PC-9 (cell line): ENCODE data around the gene MTERF2. TPM values are rescaled to one million over a fixed set of nuclear protein-coding genes. Genes with fewer than 3 reads are reported as not detected.

Source experiments
- Bru-seq: library from RNA; stranded (reverse); fragments of 400-500 nt; gene quantifications from one replicate; lab custom pipeline; 2021; lab: Mats Ljungman, UMichigan
- BruChase-seq, 2 experiments: library from RNA; stranded (reverse); fragments of 400-500 nt; gene quantifications; one replicate each; lab custom pipeline; 2021; lab: Mats Ljungman, UMichigan
- BruUV-seq: library from RNA; stranded (reverse); fragments of 400-500 nt; replicated peaks from 2 replicates; lab custom pipeline; 2021; lab: Mats Ljungman, UMichigan
- CTCF ChIA-PET: fragments of 300-600 bp; sonication (Branson Sonifier 250); formaldehyde crosslinking; loops from one replicate; lab custom pipeline; 2022; ENCODE audit warnings: antibody characterized with exemption; lab: Charles Lee
- POLR2A ChIA-PET: fragments of 300-600 bp; sonication (Branson Sonifier 250); formaldehyde crosslinking; loops from one replicate; lab custom pipeline; 2022; ENCODE audit warnings: antibody characterized with exemption; ENCODE audit not compliant: unreplicated experiment; lab: Charles Lee
- DNase-seq, 2 experiments: peaks; one replicate each; pipeline versions ENCODE4 v3.0.0 to v3.0.0-alpha.2; 2015 to 2022; ENCODE audit warnings: mixed read lengths in 1 of 2
- H2AFZ ChIP-seq: fragments of 200-600 bp; sonication (generic); 2 replicates; pipeline ENCODE4 v1.8.1; 2017; ENCODE audit warnings: antibody characterized with exemption
- H3F3A ChIP-seq: fragments of 200-600 bp; sonication (generic); 2 replicates; pipeline ENCODE4 v1.8.1; 2017; ENCODE audit warnings: antibody characterized with exemption, mild to moderate bottlenecking, low read depth; ENCODE audit not compliant: insufficient read depth
- H3K27ac ChIP-seq: fragments of 200-600 bp; sonication (generic); 2 replicates; pipeline ENCODE4 v1.6.1; 2016; ENCODE audit warnings: mixed run types
- H3K27me3 ChIP-seq: fragments of 200-600 bp; sonication (generic); 2 replicates; pipeline ENCODE4 v1.6.1; 2016; ENCODE audit warnings: low read depth, mixed run types; ENCODE audit not compliant: insufficient read depth
- H3K36me3 ChIP-seq: fragments of 200-600 bp; sonication (generic); 2 replicates; pipeline ENCODE4 v1.6.1; 2016; ENCODE audit warnings: low read depth, mixed run types
- H3K4me1 ChIP-seq: fragments of 200-600 bp; sonication (generic); replicated peaks from 2 replicates; pipeline ENCODE4 v1.6.1; 2016; ENCODE audit warnings: mixed run types; ENCODE audit not compliant: insufficient read depth
- H3K4me2 ChIP-seq: fragments of 200-600 bp; sonication (generic); 2 replicates; pipeline ENCODE4 v1.6.1; 2017; ENCODE audit warnings: mixed run types
- H3K4me3 ChIP-seq: fragments of 200-600 bp; sonication (generic); 2 replicates; pipeline ENCODE4 v1.6.1; 2016; ENCODE audit warnings: mixed run types
- H3K79me2 ChIP-seq: fragments of 200-600 bp; sonication (generic); 2 replicates; pipeline ENCODE4 v1.6.1; 2017; ENCODE audit warnings: low read depth, mixed run types
- H3K9me2 ChIP-seq: fragments of 200-600 bp; sonication (generic); 2 replicates; pipeline ENCODE4 v1.8.1; 2017; ENCODE audit warnings: mild to moderate bottlenecking; ENCODE audit not compliant: insufficient read depth
- H3K9me3 ChIP-seq: fragments of 200-600 bp; sonication (generic); 2 replicates; pipeline ENCODE4 v1.8.1; 2016; ENCODE audit warnings: low read depth; ENCODE audit not compliant: insufficient read depth
- H4K20me1 ChIP-seq: fragments of 200-600 bp; sonication (generic); 2 replicates; pipeline ENCODE4 v1.8.1; 2017; ENCODE audit not compliant: insufficient read depth
- CTCF ChIP-seq: fragments of 200-600 bp; sonication (generic); conservative IDR thresholded peaks from 2 replicates; pipeline ENCODE4 v1.6.1; 2017; ENCODE audit warnings: mixed run types, antibody characterized with exemption, mild to moderate bottlenecking, moderate library complexity
- EZH2 ChIP-seq: fragments of 200-600 bp; sonication (generic); IDR thresholded peaks from 2 replicates; pipeline ENCODE4 v1.8.0; 2017; ENCODE audit warnings: antibody characterized with exemption, low read depth
- intact Hi-C: fragments of 100-400 bp; cut with micrococcal nuclease; formaldehyde crosslinking; loops from one replicate; pipeline ENCODE4 v1.10.0; 2022; ENCODE audit not compliant: unreplicated experiment
- long read RNA-seq: library from polyadenylated mRNA; stranded (forward); transcript quantifications from one replicate; pipeline ENCODE4 v2.0.0, GENCODE V29; 2022
- total RNA-seq: library from RNA; stranded (reverse); gene quantifications from 2 replicates; pipeline ENCODE4 v1.2.3, GENCODE V29; 2021

MTERF2 gene
- total RNA-seq (8.2 and 9.0 TPM in 2 replicates), Bru-seq, nascent RNA (percentile 64 among the genes with signal in this experiment), BruChase-seq, experiment 1, labeled RNA remaining after a 2-hour chase (percentile 67 among the genes with signal in this experiment), BruChase-seq, experiment 2, labeled RNA remaining after a 6-hour chase (percentile 51 among the genes with signal in this experiment)
- long read RNA-seq, partial matches to known transcripts: 0 of 7 reads
- long read RNA-seq, other reads (novel, unspliced or antisense): 1 of 7 reads

GRCh38 chr12:106986625-106987389 lies at the start of gene MTERF2:
Gene MTERF2 (minus strand): TSS chr12:106987146. CDS start chr12:106978714, 8,432 bp downstream.
- intact Hi-C loops: loop anchor here (2.0 to 10.0 kb wide), 2 partner anchors 32 to 108 kb away; partner anchors contain the start of genes CRY1 and TMEM263
- peak within 1 kb of the TSS; percentile 87 for H3K4me2 ChIP-seq
- CTCF ChIA-PET: interaction anchor here (2.1 kb wide), 1 partner anchor 27 kb away, joined by 5 read pairs; no protein-coding TSS in a partner anchor

GRCh38 chr12:107035733-107036132 lies 48.8 kb upstream of the MTERF2 start:
- no peak for DNase-seq
- Histone ChIP-seq H3K4me2 (no peak overlapping the region), H3K36me3 (no peaks in the 10 kb centered on the region), H3K9me2 (no peaks in the 10 kb centered on the region), H4K20me1 (no peaks in the 10 kb centered on the region), H3K4me1 (no peaks in the 10 kb centered on the region), H2AFZ (no peak overlapping the region), H3K79me2 (no peaks in the 10 kb centered on the region), H3F3A (no peaks in the 10 kb centered on the region; the same call in 1 of the 2 replicates), H3K9me3 (no peaks in the 10 kb centered on the region), H3K27ac (no peak overlapping the region), H3K27me3 (no peaks in the 10 kb centered on the region), H3K4me3 (no peak overlapping the region)
- intact Hi-C loops: no loop called here
- no TSS peak for BruUV-seq
- ChIA-PET POLR2A (no interaction called here), CTCF (no interaction called here)
- TF ChIP-seq CTCF: no peak
- TF ChIP-seq EZH2: no peak

More at GRCh38 chr12:106986625-106987389, at the start of gene MTERF2:
- no TSS peak for BruUV-seq
- Histone ChIP-seq H4K20me1 (no peaks in the 10 kb centered on the region), H3K36me3 (no peaks in the 10 kb centered on the region), H3K79me2 (no peaks in the 10 kb centered on the region), H3K4me3 (peak within 1 kb of the TSS; percentile 74), H3K9me2 (no peaks in the 10 kb centered on the region), H3K9me3 (no peaks in the 10 kb centered on the region), H3K27me3 (no peaks in the 10 kb centered on the region), H2AFZ (peak within 1 kb of the TSS; percentile 96), H3F3A (no peaks in the 10 kb centered on the region), H3K4me1 (peaks cover 12% of the 10 kb centered on the region), H3K27ac (no peak within 1 kb of the TSS)
- no peak for TF ChIP-seq EZH2
- TF ChIP-seq CTCF: no peak
- POLR2A ChIA-PET: interaction anchor here (0.6 kb wide), 3 partner anchors 20 to 46 kb away, joined by 3 to 9 read pairs (median 4); partner anchors contain the start of gene TMEM263
- DNase-seq: peak; percentile 86 to 89
